OCI-LY7 (cell line): ENCODE data around the gene SMIM29. TPM values are rescaled to one million over a fixed set of nuclear protein-coding genes. Genes with fewer than 3 reads are reported as not detected.
A peak's percentile ranks its signal among the peaks of the same experiment; 100 is the strongest.

Source experiments
- BruUV-seq: library from RNA; stranded (reverse); fragments of 400-500 nt; replicated peaks from 2 replicates; lab custom pipeline; 2021; lab: Mats Ljungman, UMichigan
- CTCF ChIA-PET: fragments of 300-600 bp; sonication (Branson Sonifier 250); formaldehyde crosslinking; loops from one replicate; lab custom pipeline; 2022; ENCODE audit warnings: antibody characterized with exemption; ENCODE audit not compliant: unreplicated experiment; lab: Charles Lee
- POLR2A ChIA-PET: fragments of 300-600 bp; sonication (Branson Sonifier 250); formaldehyde crosslinking; loops from one replicate; lab custom pipeline; 2022; ENCODE audit warnings: antibody characterized with exemption; lab: Charles Lee
- DNase-seq: peaks from one replicate; pipeline ENCODE4 v3.0.0-alpha.2; 2015; ENCODE audit warnings: low spot score
- H2AFZ ChIP-seq: fragments of 200-600 bp; sonication (generic), shearing (Covaris generic); 2 replicates; pipeline ENCODE4 v1.6.1; 2014; ENCODE audit warnings: mild to moderate bottlenecking, antibody characterized with exemption, low read length, moderate library complexity
- H3K27ac ChIP-seq: fragments of 200-600 bp; sonication (generic); 2 replicates; pipeline ENCODE4 v1.5.1; 2014; ENCODE audit warnings: mixed run types, low read depth, mild to moderate bottlenecking, moderate library complexity, low read length, inconsistent platforms; ENCODE audit not compliant: poor library complexity, severe bottlenecking
- H3K36me3 ChIP-seq: fragments of 200-600 bp; sonication (generic); 2 replicates; pipeline ENCODE4 v1.6.1; 2014; ENCODE audit warnings: mild to moderate bottlenecking, antibody characterized with exemption, low read length, moderate library complexity, mixed read lengths; ENCODE audit not compliant: insufficient read depth
- H3K4me1 ChIP-seq: fragments of 200-600 bp; sonication (generic); 2 replicates; pipeline ENCODE4 v1.5.1; 2014; ENCODE audit warnings: mild to moderate bottlenecking, low read length; ENCODE audit not compliant: insufficient read depth, poor library complexity, severe bottlenecking
- H3K4me2 ChIP-seq: fragments of 200-600 bp; sonication (generic); 2 replicates; pipeline ENCODE4 v1.6.1; 2014; ENCODE audit warnings: mild to moderate bottlenecking, low read length
- H3K4me3 ChIP-seq: fragments of 200-600 bp; sonication (generic); 2 replicates; pipeline ENCODE4 v1.5.1; 2014; ENCODE audit warnings: mild to moderate bottlenecking, low read depth, low read length; ENCODE audit not compliant: poor library complexity, severe bottlenecking
- H3K79me2 ChIP-seq: fragments of 200-600 bp; sonication (generic); 2 replicates; pipeline ENCODE4 v1.6.1; 2016; ENCODE audit warnings: low read depth, mild to moderate bottlenecking, low read length, moderate library complexity, mixed read lengths; ENCODE audit not compliant: insufficient read depth
- H3K9me2 ChIP-seq: fragments of 200-600 bp; sonication (generic); 2 replicates; pipeline ENCODE4 v1.6.1; 2016; ENCODE audit warnings: mild to moderate bottlenecking, low read length, mixed read lengths; ENCODE audit not compliant: insufficient read depth
- H3K9me3 ChIP-seq: fragments of 200-600 bp; sonication (generic); 2 replicates; pipeline ENCODE4 v1.6.1; 2014; ENCODE audit warnings: mild to moderate bottlenecking, mixed run types, low read length, mixed read lengths
- H4K20me1 ChIP-seq: fragments of 200-600 bp; sonication (generic); 2 replicates; pipeline ENCODE4 v1.6.1; 2014; ENCODE audit warnings: mild to moderate bottlenecking, antibody characterized with exemption, low read length, moderate library complexity, mixed read lengths; ENCODE audit not compliant: insufficient read depth
- CTCF ChIP-seq: fragments of 200-600 bp; sonication (generic); conservative IDR thresholded peaks from 2 replicates; pipeline ENCODE4 v1.5.1; 2014; ENCODE audit warnings: mild to moderate bottlenecking, antibody characterized with exemption, low read length, moderate library complexity, mixed read lengths
- EZH2phosphoT487 ChIP-seq: fragments of 200-600 bp; sonication (generic); IDR thresholded peaks from 2 replicates; pipeline ENCODE4 v1.6.1; 2018; ENCODE audit warnings: low read depth, borderline replicate concordance, mild to moderate bottlenecking, mixed run types, antibody characterized with exemption, low read length, moderate library complexity, mixed read lengths
- intact Hi-C: fragments of 100-400 bp; cut with micrococcal nuclease; formaldehyde crosslinking; loops from one replicate; pipeline ENCODE4 v1.10.0; 2022; ENCODE audit not compliant: unreplicated experiment
- total RNA-seq, 2 experiments: library from RNA; depleted of rRNA in 1 of 2; stranded (reverse); fragments of >200 nt in 1 of 2; shearing (Covaris generic) in 1 of 2; gene quantifications; 2 replicates each; pipeline ENCODE4 v1.2.3, GENCODE V29; 2014 to 2022

Gene SMIM29
- total RNA-seq, 2 experiments from 2014 or later, result 17.3 to 21.3 TPM

DNA sequence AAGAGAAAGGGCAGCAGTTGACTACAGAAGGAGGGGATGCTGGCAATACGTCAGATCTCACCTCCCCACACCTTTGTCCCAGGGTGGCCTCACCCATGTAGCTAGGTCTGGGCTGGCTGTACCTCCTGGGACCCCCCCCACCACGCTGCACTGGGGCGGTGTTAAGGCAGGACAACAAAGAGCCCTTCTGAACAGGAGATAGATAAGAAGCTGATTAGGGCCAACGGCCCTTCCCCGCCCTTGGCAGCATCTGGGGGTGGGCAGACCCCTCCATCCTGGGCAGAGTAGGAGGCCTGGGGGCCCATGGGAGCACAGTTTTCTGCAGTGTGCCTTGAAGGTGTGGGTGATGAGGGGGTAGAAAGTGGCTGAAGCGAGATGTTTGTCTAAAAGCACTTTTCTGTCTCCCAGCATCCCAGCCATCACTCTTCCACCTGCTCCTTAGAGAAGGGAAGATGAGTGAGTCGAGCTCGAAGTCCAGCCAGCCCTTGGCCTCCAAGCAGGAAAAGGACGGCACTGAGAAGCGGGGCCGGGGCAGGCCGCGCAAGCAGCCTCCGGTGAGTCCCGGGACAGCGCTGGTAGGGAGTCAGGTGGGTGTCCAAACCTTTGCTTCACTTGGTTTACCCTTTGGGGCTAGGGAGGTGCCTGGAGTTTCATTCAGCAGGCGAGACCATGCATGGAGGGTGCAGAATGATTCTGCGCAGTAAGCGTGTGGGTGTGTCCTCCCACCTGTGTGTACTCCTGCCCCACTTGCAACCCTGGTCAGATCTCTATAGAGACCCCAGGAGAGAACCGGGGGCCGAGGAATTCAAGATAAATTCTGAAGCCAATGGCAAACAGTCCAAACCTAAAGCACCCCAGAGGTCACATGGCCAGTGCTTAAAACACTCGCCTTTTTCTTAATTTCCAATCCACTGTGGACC lies 8.2 kb downstream of the SMIM29 start:
- Histone ChIP-seq H4K20me1 (peaks cover 42% of the 10 kb centered on the region), H2AFZ (no peak overlapping the region), H3K27ac (peak overlapping the region; percentile 91), H3K9me3 (no peaks in the 10 kb centered on the region), H3K4me2 (peak overlapping the region; percentile 82), H3K4me1 (peaks cover 59% of the 10 kb centered on the region), H3K9me2 (no peaks in the 10 kb centered on the region), H3K79me2 (peaks cover 57% of the 10 kb centered on the region), H3K4me3 (peak overlapping the region; percentile 97), H3K36me3 (peaks cover 78% of the 10 kb centered on the region)
- intact Hi-C loops, result no loop called here
- BruUV-seq, result no TSS peak
- DNase-seq, result no peak
- TF ChIP-seq CTCF (no peak), EZH2phosphoT487 (no peak)
- POLR2A ChIA-PET, result no interaction called here
- CTCF ChIA-PET, result no interaction called here

- TF ChIP-seq EZH2phosphoT487, result no peak
- no peak for TF ChIP-seq CTCF
- ChIA-PET CTCF (no interaction called here), POLR2A (no interaction called here)
- no peak for DNase-seq
- peak overlapping the region; percentile 82 for H3K4me2 ChIP-seq
- H3K27ac ChIP-seq, result peak overlapping the region; percentile 91
- no peaks in the 10 kb centered on the region for H3K9me3 ChIP-seq
- H3K79me2 ChIP-seq, result peaks cover 57% of the 10 kb centered on the region
- BruUV-seq, result no TSS peak
- H2AFZ ChIP-seq, result no peak overlapping the region
- peaks cover 42% of the 10 kb centered on the region for H4K20me1 ChIP-seq
- peaks cover 66% of the 10 kb centered on the region for H3K4me1 ChIP-seq
- intact Hi-C loops, result loop anchor here (10.0 kb wide), 1 partner anchor 435 kb away; no protein-coding TSS in a partner anchor
- H3K9me2 ChIP-seq, result no peaks in the 10 kb centered on the region
- H3K36me3 ChIP-seq, result peaks cover 73% of the 10 kb centered on the region
- H3K4me3 ChIP-seq, result peak overlapping the region; percentile 97
Measured at GRCh38 chr6:34239893-34240292, 8.9 kb downstream of the SMIM29 start.

GRCh38 chr6:34239500-34239825 lies 9.3 kb downstream of the SMIM29 start:
- Histone ChIP-seq H3K9me2 (no peaks in the 10 kb centered on the region), H3K4me3 (peak overlapping the region; percentile 97), H3K27ac (peak overlapping the region; percentile 91), H3K4me2 (peak overlapping the region; percentile 82), H3K36me3 (peaks cover 70% of the 10 kb centered on the region), H4K20me1 (peaks cover 42% of the 10 kb centered on the region), H3K4me1 (peaks cover 66% of the 10 kb centered on the region), H3K79me2 (peaks cover 57% of the 10 kb centered on the region), H3K9me3 (no peaks in the 10 kb centered on the region), H2AFZ (no peak overlapping the region)
- intact Hi-C loops, result loop anchor here (10.0 kb wide), 1 partner anchor 435 kb away; no protein-coding TSS in a partner anchor
- TSS peak; percentile 70 for BruUV-seq
- TF ChIP-seq EZH2phosphoT487 (no peak), CTCF (no peak)
- POLR2A ChIA-PET, result no interaction called here
- DNase-seq, result no peak
- CTCF ChIA-PET, result no interaction called here
